HEK293 (cell line): ENCODE results near the gene DAZAP1.

ENCODE experiments used
- BCL6B ChIP-seq: fragments of 450-650 bp; formaldehyde crosslinking; IDR thresholded peaks from 2 replicates; pipeline ENCODE4 v1.5.1; 2017; ENCODE audit warnings: missing biosample characterization, missing genetic modification characterization
- INSM2 ChIP-seq: fragments of 450-650 bp; formaldehyde crosslinking; IDR thresholded peaks from 2 replicates; pipeline ENCODE4 v1.5.1; 2016; ENCODE audit warnings: missing biosample characterization, missing genetic modification characterization
- MYNN ChIP-seq: fragments of 450-650 bp; formaldehyde crosslinking; IDR thresholded peaks from 2 replicates; pipeline ENCODE4 v1.5.1; 2016; ENCODE audit warnings: missing biosample characterization, missing genetic modification characterization, borderline replicate concordance
- PRDM10 ChIP-seq: fragments of 450-650 bp; formaldehyde crosslinking; IDR thresholded peaks from 2 replicates; pipeline ENCODE4 v1.5.1; 2016; ENCODE audit warnings: missing biosample characterization, missing genetic modification characterization
- SP7 ChIP-seq: fragments of 450-650 bp; formaldehyde crosslinking; IDR thresholded peaks from 2 replicates; pipeline ENCODE4 v1.5.1; 2016; ENCODE audit warnings: missing biosample characterization, missing genetic modification characterization
- WT1 ChIP-seq: fragments of 450-650 bp; formaldehyde crosslinking; IDR thresholded peaks from 2 replicates; pipeline ENCODE4 v1.5.1; 2016; ENCODE audit warnings: missing biosample characterization, missing genetic modification characterization
- ZBTB1 ChIP-seq: fragments of 450-650 bp; formaldehyde crosslinking; IDR thresholded peaks from 2 replicates; pipeline ENCODE4 v1.5.1; 2016; ENCODE audit warnings: missing biosample characterization, missing genetic modification characterization
- ZBTB26 ChIP-seq: fragments of 450-650 bp; formaldehyde crosslinking; optimal IDR thresholded peaks from 2 replicates; pipeline ENCODE3; 2016; ENCODE audit warnings: missing biosample characterization, mild to moderate bottlenecking, missing genetic modification characterization
- ZBTB49 ChIP-seq: fragments of 450-650 bp; formaldehyde crosslinking; IDR thresholded peaks from 2 replicates; pipeline ENCODE4 v1.5.1; 2016; ENCODE audit warnings: missing biosample characterization, missing genetic modification characterization, low read depth
- ZFP41 ChIP-seq: fragments of 450-650 bp; formaldehyde crosslinking; IDR thresholded peaks from 2 replicates; pipeline ENCODE4 v1.5.1; 2016; ENCODE audit warnings: missing biosample characterization, missing genetic modification characterization, borderline replicate concordance
- ZNF148 ChIP-seq: fragments of 450-650 bp; formaldehyde crosslinking; IDR thresholded peaks from 2 replicates; pipeline ENCODE4 v1.5.0; 2017; ENCODE audit warnings: missing biosample characterization, missing genetic modification characterization, borderline replicate concordance
- ZNF223 ChIP-seq: fragments of 450-650 bp; formaldehyde crosslinking; IDR thresholded peaks from 2 replicates; pipeline ENCODE4 v1.5.1; 2016; ENCODE audit warnings: missing biosample characterization, missing genetic modification characterization
- ZNF24 ChIP-seq: fragments of 450-650 bp; formaldehyde crosslinking; IDR thresholded peaks from 2 replicates; pipeline ENCODE4 v1.5.1; 2016; ENCODE audit warnings: missing biosample characterization, missing genetic modification characterization
- ZNF280D ChIP-seq: fragments of 450-650 bp; formaldehyde crosslinking; IDR thresholded peaks from 2 replicates; pipeline ENCODE4 v1.5.1; 2016; ENCODE audit warnings: missing biosample characterization, missing genetic modification characterization
- ZNF514 ChIP-seq: fragments of 450-650 bp; formaldehyde crosslinking; IDR thresholded peaks from 2 replicates; pipeline ENCODE4 v1.5.1; 2016; ENCODE audit warnings: missing biosample characterization, missing genetic modification characterization
- ZNF548 ChIP-seq: fragments of 450-650 bp; formaldehyde crosslinking; IDR thresholded peaks from 2 replicates; pipeline ENCODE4 v1.5.1; 2016; ENCODE audit warnings: missing biosample characterization, missing genetic modification characterization
- ZNF626 ChIP-seq: fragments of 450-650 bp; sonication (Bioruptor Pico); formaldehyde crosslinking; IDR thresholded peaks from 2 replicates; pipeline ENCODE4 v1.5.1; 2018; ENCODE audit warnings: missing biosample characterization, missing genetic modification characterization, inconsistent platforms
- ZNF677 ChIP-seq: fragments of 450-650 bp; IDR thresholded peaks from 2 replicates; pipeline ENCODE4 v1.5.0; 2018; ENCODE audit warnings: missing biosample characterization, mild to moderate bottlenecking, missing genetic modification characterization, moderate library complexity
- ZNF747 ChIP-seq: fragments of 450-650 bp; formaldehyde crosslinking; IDR thresholded peaks from 2 replicates; pipeline ENCODE4 v1.5.1; 2016; ENCODE audit warnings: missing biosample characterization, missing genetic modification characterization
- ZSCAN5A ChIP-seq: fragments of 450-650 bp; formaldehyde crosslinking; IDR thresholded peaks from 2 replicates; pipeline ENCODE4 v1.5.1; 2016; ENCODE audit warnings: missing biosample characterization, missing genetic modification characterization

The DAZAP1 gene

GRCh38 chr19:1438035-1438932 lies 30.9 kb downstream of the DAZAP1 start, which contains the start of gene RPS15 (continued):
- peak; percentile 66 for TF ChIP-seq PRDM10 (tag by site-specific recombination)
- no peak for TF ChIP-seq ZNF548 (tag by site-specific recombination)
- TF ChIP-seq ZNF223 (tag by site-specific recombination): no peak
- TF ChIP-seq ZNF24 (tag by site-specific recombination): peak; percentile 88
- no peak for TF ChIP-seq ZNF514
- TF ChIP-seq ZNF280D (tag by site-specific recombination): peak; percentile 65; the same call in 1 of the 2 replicates
- TF ChIP-seq BCL6B (tag by site-specific recombination): no peak
- TF ChIP-seq ZNF677 (tag by site-specific recombination): no peak
- TF ChIP-seq ZNF148 (tag by site-specific recombination): no peak
- no peak for TF ChIP-seq ZNF626 (tag by site-specific recombination)
- peak; percentile 82 for TF ChIP-seq ZSCAN5A
- peak; percentile 62; the same call in 1 of the 2 replicates for TF ChIP-seq WT1
- TF ChIP-seq ZBTB26 (tag by site-specific recombination): peak; percentile 98
- peak; percentile 70; the same call in 1 of the 2 replicates for TF ChIP-seq ZFP41
- TF ChIP-seq ZBTB1 (tag by site-specific recombination): no peak
- no peak for TF ChIP-seq MYNN (tag by site-specific recombination)
- peak; percentile 93 for TF ChIP-seq SP7
- no peak for TF ChIP-seq ZBTB49 (tag by site-specific recombination)
- peak; percentile 88 for TF ChIP-seq INSM2 (tag by site-specific recombination)
- no peak for TF ChIP-seq ZNF747 (tag by site-specific recombination)
